Measurements from ENCODE around the gene HELB. TPM values are rescaled to one million over a fixed set of nuclear protein-coding genes. Genes with fewer than 3 reads are reported as not detected.

HELB gene
- total and polyA plus RNA-seq, 8 donors = 0.31 to 10.1 (median 0.73) TPM

- no peaks in the 10 kb centered on the region for H3K9me3 ChIP-seq
- TF ChIP-seq EP300 (IDR thresholded peaks at IDR 0.05) (no peak), POLR2A (IDR thresholded peaks at IDR 0.05) (no peak), POLR2AphosphoS5 (IDR thresholded peaks at IDR 0.05) (no peak), CTCF (IDR thresholded peaks at IDR 0.05) (peak in 5 of 7 experiments; percentile 34 to 61 (median 51))
- H3K27me3 ChIP-seq = no peaks in the 10 kb centered on the region
- H3K4me1 ChIP-seq = no peaks in the 10 kb centered on the region
- WGBS, 5 donors = 24 to 47% (median 31%) methylated on average over 3 of the region's 3 CpGs
- DNase-seq = peak in 1 of 2 donors; percentile 55
- intact Hi-C loops (cut with DNase I; ENCODE audit: low total_unique reads) = no loop called here
- no peaks in the 10 kb centered on the region for H3K36me3 ChIP-seq
- no peak overlapping the region for H3K4me3 ChIP-seq
- no peak overlapping the region for H3K27ac ChIP-seq
These were observed 23.1 kb upstream of the HELB start for GRCh38 chr12:66279123-66279712.

GRCh38 chr12:66280561-66280960 lies 21.7 kb upstream of the HELB start:
- Histone ChIP-seq H3K4me3 (no peak overlapping the region), H3K9me3 (no peaks in the 10 kb centered on the region), H3K27ac (no peak overlapping the region), H3K4me1 (no peaks in the 10 kb centered on the region), H3K36me3 (no peaks in the 10 kb centered on the region), H3K27me3 (no peaks in the 10 kb centered on the region)
- TF ChIP-seq CTCF (IDR thresholded peaks at IDR 0.05) = no peak
- TF ChIP-seq EP300 (IDR thresholded peaks at IDR 0.05) = no peak
- no peak for TF ChIP-seq POLR2AphosphoS5 (IDR thresholded peaks at IDR 0.05)
- no peak for TF ChIP-seq POLR2A (IDR thresholded peaks at IDR 0.05)
- WGBS, 5 donors = 67 to 81% (median 76%) methylated on average over 1 of the region's 1 CpG
- no peak for DNase-seq
- intact Hi-C loops (cut with DNase I; ENCODE audit: low total_unique reads) = no loop called here

GRCh38 chr12:66282244-66282643 lies 20.0 kb upstream of the HELB start:
- Histone ChIP-seq H3K4me3 (no peak overlapping the region), H3K27me3 (no peaks in the 10 kb centered on the region), H3K27ac (no peak overlapping the region), H3K36me3 (no peaks in the 10 kb centered on the region), H3K9me3 (no peaks in the 10 kb centered on the region), H3K4me1 (no peaks in the 10 kb centered on the region)
- intact Hi-C loops (cut with DNase I; ENCODE audit: low total_unique reads) = no loop called here
- WGBS, 5 donors = 86 to 93% (median 89%) methylated on average over 3 of the region's 3 CpGs
- no peak for DNase-seq
- TF ChIP-seq EP300 (IDR thresholded peaks at IDR 0.05) (no peak), CTCF (IDR thresholded peaks at IDR 0.05) (no peak), POLR2A (IDR thresholded peaks at IDR 0.05) (no peak), POLR2AphosphoS5 (IDR thresholded peaks at IDR 0.05) (no peak)

DNA sequence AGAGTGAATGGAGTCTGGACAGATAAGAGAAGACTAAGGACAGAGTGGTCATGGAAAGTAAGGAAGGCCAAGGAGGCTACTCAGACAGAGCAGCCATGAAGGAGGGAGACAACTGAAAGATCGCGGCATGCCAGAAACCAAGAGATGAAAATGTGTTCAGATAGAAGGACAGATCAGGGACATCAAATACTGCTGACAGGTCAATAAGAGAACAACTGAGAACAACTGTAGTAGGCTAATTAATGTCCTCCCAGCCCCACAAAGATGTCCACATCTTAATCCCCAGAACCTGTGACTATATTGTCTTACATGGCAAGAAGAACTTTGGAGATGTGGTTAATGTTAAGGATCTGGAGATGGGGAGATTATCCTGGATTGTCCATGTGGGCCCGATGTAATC lies 15.0 kb upstream of the HELB start:
- no peaks in the 10 kb centered on the region for H3K36me3 ChIP-seq
- no peak for DNase-seq
- H3K9me3 ChIP-seq = no peaks in the 10 kb centered on the region
- H3K27me3 ChIP-seq = no peaks in the 10 kb centered on the region
- intact Hi-C loops (cut with DNase I; ENCODE audit: low total_unique reads) = no loop called here
- H3K4me3 ChIP-seq = no peak overlapping the region
- WGBS, 5 donors = 88 to 99% (median 94%) methylated on average over 3 of the region's 3 CpGs
- TF ChIP-seq POLR2AphosphoS5 (IDR thresholded peaks at IDR 0.05) (no peak), POLR2A (IDR thresholded peaks at IDR 0.05) (no peak), EP300 (IDR thresholded peaks at IDR 0.05) (no peak), CTCF (IDR thresholded peaks at IDR 0.05) (no peak)
- no peaks in the 10 kb centered on the region for H3K4me1 ChIP-seq
- H3K27ac ChIP-seq = no peak overlapping the region

All from stomach (tissue), 9 donors.